ENCODE data around the gene SRSF10.

GRCh38 chr1:24020025-24020424 is 39.9 kb upstream of the SRSF10 start:
- TF ChIP-seq CTCF (conservative IDR thresholded peaks at IDR 0.05) (no peak), EZH2 (IDR thresholded peaks at IDR 0.05; ENCODE audit: low read depth) (no peak)
